ENCODE data around the gene PPP2R5E. TPM values are rescaled to one million over a fixed set of nuclear protein-coding genes. Genes with fewer than 3 reads are reported as not detected.

The PPP2R5E gene
- total and polyA plus RNA-seq, 10 of the 15 experiments (the other 5 are each of a cell fraction or from before 2014, with no cell fraction given), result 11.4 to 56.2 (median 22.7) TPM

DNA sequence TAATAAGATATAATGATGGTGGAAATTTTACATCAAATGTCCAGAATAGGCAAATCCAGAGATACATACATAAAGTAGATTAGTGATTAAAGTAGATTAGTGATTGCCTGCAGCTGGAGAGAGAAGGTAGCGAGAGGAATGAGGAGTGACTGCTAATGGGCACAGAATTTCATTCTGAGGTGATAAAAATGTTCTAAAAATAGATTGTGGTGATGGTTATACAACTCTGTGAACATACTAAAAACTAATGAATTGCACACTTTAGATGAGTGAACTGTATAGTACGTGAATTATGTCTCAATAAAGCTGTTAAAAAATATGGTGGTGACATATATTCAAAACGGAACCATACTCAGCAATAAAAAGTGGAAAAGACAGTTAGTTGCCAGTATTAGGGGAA, 41.7 kb downstream of the PPP2R5E start (continued):
- TF ChIP-seq NFXL1 (IDR thresholded peaks at IDR 0.05; ENCODE audit: borderline replicate concordance), result no peak
- TF ChIP-seq SREBF2 (IDR thresholded peaks at IDR 0.05; ENCODE audit: low read length), result no peak
- no peak for TF ChIP-seq SUZ12 (IDR thresholded peaks at IDR 0.05; ENCODE audit: unreplicated experiment)
- no peak for TF ChIP-seq JUND (IDR thresholded peaks at IDR 0.05; ENCODE audit: low read depth, low read length)

DNA sequence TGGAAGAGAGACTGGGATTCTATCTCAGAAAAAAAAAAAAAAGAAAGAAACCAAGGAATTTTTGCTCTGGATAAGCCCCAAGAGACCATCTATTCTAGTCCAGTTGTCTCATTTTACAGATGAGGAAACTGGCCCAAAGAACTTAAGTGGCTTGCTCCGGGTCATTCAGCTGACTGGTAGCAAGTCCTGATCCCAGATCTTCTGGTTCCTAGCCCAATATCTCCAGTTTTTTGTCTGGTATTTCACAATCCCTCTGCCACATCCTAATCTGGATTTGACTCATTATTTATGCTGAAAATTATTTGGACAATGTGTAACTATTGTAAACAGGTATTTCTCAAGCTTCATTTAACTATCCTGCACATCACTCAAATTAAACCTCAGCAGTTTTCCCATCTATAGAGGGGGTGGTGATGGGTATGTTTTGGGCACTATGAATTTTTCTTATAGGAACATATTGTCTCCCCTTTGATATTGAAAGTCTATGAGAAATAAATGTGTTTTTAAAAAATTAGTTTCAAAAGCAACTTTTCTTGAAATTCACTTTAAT, 43.4 kb downstream of the PPP2R5E start:
- no peak for ATAC-seq
- ChIA-PET POLR2A (no interaction called here), SMC1A (ENCODE audit: uncharacterized antibody, unreplicated experiment) (interaction anchor here (0.7 to 1.3 kb wide), 3 partner anchors 12 to 117 kb away, joined by 3 read pairs; no protein-coding TSS in a partner anchor), RAD21 (ENCODE audit: unreplicated experiment) (no interaction called here), CTCF (no interaction called here)
- no TSS peak for BruUV-seq (replicated peaks)
- Histone ChIP-seq H3K4me1 (ENCODE audit: control insufficient read depth, insufficient read depth, low read length) (peaks cover 7% of the 10 kb centered on the region), H4K20me1 (ENCODE audit: control insufficient read depth, insufficient read depth) (no peaks in the 10 kb centered on the region; the same call in 1 of the 2 replicates), H3K36me3 (ENCODE audit: control insufficient read depth in 2 of 2, insufficient read depth in 2 of 2, low read length in 1 of 2) (no peaks in the 10 kb centered on the region; a peak in 1 of 4 replicates), H3K9me3 (replicated peaks; ENCODE audit: control insufficient read depth, insufficient read depth, low read length) (no peaks in the 10 kb centered on the region; the same call in 2 of the 3 replicates), H2AFZ (ENCODE audit: control insufficient read depth, low read depth, low read length) (no peak overlapping the region), H3K4me2 (ENCODE audit: control insufficient read depth, insufficient read depth) (no peak overlapping the region), H3K27ac (ENCODE audit: control insufficient read depth, insufficient read depth) (no peak overlapping the region), H3K4me3 (no peak overlapping the region), H3K9ac (ENCODE audit: control insufficient read depth, insufficient read depth, low read length) (no peak overlapping the region), H3K79me2 (ENCODE audit: control insufficient read depth, insufficient read depth, low read length) (peaks cover 35% of the 10 kb centered on the region), H3K27me3 (replicated peaks in 1 of 2; ENCODE audit: control insufficient read depth in 2 of 2, insufficient read depth in 2 of 2, low read length in 1 of 2) (no peaks in the 10 kb centered on the region)
- FAIRE-seq, result no peak
- TF ChIP-seq IKZF2 (IDR thresholded peaks at IDR 0.05), result no peak
- no peak for TF ChIP-seq ZBED1 (IDR thresholded peaks at IDR 0.05; ENCODE audit: borderline replicate concordance)
- no peak for TF ChIP-seq MTA3 (IDR thresholded peaks at IDR 0.05; ENCODE audit: borderline replicate concordance, low read length)
- no peak for TF ChIP-seq ASH2L (IDR thresholded peaks at IDR 0.05; ENCODE audit: borderline replicate concordance, low read depth)
- no peak for TF ChIP-seq NFXL1 (IDR thresholded peaks at IDR 0.05; ENCODE audit: borderline replicate concordance)
- intact Hi-C loops (cut with micrococcal nuclease; ENCODE audit: unreplicated experiment) (no loop called here), in situ Hi-C loops (cut with MboI) (no loop called here)
- WGBS (ENCODE audit: insufficient coverage, insufficient replicate concordance, low lambda C conversion rate, missing lambda C conversion rate), result 94% methylated on average over 1 of the region's 1 CpG
- no peak for DNase-seq (ENCODE audit: low read depth, low spot score)

Measured in GM12878 (cell line).